Hematopoietic multipotent progenitor cell treated with erythropoietin and hydrocortisone succinate and interleukin-3 and kit ligand, for 17 days (in vitro differentiated cells): Measurements from ENCODE around the gene PTPN23.

Experiments used
- DNase-seq: peaks from one replicate; pipeline ENCODE4 v3.0.0-alpha.2; 2015; ENCODE audit warnings: low spot score

The PTPN23 gene

DNA sequence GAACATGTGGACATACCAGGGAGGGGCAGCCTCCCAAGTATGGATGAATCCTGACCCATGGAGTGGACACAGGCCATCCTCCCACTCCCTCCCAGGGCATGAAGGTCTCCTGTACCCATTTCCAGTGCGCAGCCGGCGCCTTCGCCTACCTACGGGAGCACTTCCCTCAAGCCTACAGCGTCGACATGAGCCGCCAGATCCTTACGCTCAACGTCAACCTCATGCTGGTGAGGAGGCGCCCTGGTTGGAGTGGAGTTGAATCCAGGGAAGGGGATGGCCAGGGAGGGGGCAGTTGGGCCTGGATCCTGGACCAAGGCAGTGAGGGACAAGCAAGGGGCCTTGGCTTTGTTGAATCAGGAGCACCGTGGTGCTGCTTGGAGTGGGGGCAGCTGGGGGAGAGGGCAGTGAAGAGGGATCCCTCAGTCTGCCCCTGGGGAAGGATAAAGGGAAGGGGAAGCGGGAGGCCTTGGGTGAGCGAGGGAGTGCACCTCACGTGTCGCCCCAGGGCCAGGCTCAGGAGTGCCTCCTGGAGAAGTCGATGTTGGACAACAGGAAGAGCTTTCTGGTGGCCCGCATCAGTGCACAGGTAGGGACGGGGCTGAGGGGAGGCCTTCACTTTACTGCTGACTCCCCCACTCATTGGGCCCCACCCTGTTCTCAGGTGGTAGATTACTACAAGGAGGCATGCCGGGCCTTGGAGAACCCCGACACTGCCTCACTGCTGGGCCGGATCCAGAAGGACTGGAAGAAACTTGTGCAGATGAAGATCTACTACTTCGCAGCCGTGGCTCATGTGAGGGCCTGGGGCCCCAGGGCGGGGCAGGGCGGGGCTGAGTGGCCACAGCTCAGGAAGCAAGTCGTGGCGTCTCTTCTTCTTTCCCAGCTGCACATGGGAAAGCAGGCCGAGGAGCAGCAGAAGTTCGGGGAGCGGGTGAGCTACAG is 25.3 kb downstream of the PTPN23 start:
- DNase-seq, result no peak

DNA sequence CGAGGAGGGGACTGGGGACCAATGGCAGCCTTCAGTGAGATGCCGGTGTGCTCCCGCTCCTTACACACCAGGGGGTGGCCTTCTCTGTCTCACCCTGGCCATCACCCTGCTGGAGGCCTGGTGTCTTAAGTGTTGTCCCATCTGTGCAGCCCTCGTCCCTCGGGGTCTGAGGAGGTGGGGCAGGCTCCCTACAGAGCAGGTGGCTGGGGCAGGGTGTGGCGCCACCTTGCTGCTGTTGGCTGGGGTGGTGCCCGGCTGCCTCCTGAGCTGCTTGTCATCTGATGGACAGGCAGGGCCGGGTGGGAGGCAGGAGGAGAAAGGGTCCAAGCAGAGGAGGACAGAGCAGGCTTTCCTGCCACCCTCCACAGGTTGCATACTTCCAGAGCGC is 25.9 kb downstream of the PTPN23 start:
- DNase-seq, result no peak

DNA sequence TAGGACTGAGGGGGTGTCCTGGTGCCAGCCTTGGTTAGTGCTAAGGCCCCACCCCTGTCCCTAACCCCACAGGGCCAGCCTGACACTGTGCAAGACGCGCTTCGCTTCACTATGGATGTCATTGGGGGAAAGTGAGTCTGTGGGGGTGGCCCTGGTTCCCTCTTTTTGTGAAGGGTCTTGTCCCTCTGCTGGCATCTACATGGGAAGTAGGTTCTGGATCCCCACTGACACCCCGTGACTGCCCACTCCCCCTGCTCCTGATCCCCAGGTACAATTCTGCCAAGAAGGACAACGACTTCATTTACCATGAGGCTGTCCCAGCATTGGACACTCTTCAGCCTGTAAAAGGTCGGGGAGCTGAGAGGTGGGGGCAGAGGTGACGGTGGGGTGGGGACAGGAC is 26.4 kb downstream of the PTPN23 start:
- DNase-seq, result no peak

DNA sequence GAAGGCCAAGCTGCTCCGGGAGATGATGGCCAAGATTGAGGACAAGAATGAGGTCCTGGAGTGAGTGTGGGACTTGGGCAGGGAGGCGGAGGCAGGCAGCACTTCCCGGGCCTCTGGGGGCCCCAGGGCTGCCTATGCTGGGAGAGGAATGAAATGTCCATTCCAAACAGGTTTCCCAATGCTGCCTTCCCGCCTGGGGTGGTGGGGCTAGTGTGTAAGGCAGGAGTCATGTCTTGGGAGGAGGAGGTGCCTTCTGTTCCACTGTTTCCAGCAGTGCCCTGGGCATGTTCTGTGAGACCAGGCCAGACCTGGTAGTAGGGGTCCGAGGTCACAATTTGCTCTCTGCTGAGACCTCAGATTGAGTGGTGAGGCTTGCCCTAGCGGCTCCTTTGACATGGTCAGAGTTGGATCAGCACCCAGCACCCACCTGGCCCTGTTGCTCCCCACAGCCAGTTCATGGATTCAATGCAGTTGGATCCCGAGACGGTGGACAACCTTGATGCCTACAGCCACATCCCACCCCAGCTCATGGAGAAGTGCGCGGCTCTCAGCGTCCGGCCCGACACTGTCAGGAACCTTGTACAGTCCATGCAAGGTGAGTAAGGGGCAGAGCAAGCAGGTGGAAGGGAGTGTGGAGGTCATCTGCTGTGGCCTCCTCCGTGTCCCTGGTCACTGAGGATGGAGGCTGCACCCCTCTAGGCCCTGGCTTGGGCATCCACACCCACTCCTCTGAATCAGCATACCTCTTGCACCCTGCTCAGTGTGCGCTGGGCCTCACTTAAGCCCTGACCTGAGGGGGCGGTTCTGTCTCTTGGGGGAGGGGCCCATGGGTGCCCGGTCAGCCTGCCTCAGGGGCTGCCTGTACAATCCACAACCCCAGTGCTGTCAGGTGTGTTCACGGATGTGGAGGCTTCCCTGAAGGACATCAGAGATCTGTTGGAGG is 27.3 kb downstream of the PTPN23 start:
- no peak for DNase-seq

DNA sequence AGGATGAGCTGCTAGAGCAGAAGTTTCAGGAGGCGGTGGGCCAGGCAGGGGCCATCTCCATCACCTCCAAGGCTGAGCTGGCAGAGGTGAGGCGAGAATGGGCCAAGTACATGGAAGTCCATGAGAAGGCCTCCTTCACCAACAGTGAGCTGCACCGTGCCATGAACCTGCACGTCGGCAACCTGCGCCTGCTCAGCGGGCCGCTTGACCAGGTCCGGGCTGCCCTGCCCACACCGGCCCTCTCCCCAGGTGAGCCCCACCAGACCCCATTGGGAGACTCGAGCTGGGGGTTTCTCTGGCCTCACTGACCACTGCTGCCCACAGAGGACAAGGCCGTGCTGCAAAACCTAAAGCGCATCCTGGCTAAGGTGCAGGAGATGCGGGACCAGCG is 28.0 kb downstream of the PTPN23 start:
- DNase-seq, result no peak

DNA sequence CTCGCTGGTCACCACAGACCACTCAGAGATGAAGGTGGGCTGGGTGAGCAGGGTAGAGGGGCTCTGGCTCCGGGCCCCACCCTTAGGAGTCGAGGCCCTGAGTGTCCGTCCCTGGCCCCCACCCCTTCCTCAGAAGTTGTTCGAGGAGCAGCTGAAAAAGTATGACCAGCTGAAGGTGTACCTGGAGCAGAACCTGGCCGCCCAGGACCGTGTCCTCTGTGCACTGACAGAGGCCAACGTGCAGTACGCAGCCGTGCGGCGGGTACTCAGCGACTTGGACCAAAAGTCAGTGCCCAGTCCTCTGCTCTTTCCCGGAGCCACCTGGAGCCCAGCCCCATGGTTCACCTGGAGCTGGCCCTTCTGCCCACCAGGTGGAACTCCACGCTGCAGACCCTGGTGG is 28.5 kb downstream of the PTPN23 start:
- no peak for DNase-seq

DNA sequence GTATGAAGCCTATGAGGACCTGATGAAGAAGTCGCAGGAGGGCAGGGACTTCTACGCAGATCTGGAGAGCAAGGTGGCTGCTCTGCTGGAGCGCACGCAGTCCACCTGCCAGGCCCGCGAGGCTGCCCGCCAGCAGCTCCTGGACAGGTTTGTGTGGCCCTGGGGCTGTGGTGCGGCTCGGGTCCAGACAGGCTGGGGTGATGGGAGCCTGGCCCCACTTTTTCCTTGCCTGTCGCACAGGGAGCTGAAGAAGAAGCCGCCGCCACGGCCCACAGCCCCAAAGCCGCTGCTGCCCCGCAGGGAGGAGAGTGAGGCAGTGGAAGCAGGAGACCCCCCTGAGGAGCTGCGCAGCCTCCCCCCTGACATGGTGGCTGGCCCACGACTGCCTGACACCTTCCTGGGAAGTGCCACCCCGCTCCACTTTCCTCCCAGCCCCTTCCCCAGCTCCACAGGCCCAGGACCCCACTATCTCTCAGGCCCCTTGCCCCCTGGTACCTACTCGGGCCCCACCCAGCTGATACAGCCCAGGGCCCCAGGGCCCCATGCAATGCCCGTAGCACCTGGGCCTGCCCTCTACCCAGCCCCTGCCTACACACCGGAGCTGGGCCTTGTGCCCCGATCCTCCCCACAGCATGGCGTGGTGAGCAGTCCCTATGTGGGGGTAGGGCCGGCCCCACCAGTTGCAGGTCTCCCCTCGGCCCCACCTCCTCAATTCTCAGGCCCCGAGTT is 29.0 kb downstream of the PTPN23 start:
- DNase-seq, result no peak

DNA sequence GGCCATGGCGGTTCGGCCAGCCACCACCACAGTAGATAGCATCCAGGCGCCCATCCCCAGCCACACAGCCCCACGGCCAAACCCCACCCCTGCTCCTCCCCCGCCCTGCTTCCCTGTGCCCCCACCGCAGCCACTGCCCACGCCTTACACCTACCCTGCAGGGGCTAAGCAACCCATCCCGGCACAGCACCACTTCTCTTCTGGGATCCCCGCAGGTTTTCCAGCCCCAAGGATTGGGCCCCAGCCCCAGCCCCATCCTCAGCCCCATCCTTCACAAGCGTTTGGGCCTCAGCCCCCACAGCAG is 29.5 kb downstream of the PTPN23 start:
- DNase-seq, result no peak

DNA sequence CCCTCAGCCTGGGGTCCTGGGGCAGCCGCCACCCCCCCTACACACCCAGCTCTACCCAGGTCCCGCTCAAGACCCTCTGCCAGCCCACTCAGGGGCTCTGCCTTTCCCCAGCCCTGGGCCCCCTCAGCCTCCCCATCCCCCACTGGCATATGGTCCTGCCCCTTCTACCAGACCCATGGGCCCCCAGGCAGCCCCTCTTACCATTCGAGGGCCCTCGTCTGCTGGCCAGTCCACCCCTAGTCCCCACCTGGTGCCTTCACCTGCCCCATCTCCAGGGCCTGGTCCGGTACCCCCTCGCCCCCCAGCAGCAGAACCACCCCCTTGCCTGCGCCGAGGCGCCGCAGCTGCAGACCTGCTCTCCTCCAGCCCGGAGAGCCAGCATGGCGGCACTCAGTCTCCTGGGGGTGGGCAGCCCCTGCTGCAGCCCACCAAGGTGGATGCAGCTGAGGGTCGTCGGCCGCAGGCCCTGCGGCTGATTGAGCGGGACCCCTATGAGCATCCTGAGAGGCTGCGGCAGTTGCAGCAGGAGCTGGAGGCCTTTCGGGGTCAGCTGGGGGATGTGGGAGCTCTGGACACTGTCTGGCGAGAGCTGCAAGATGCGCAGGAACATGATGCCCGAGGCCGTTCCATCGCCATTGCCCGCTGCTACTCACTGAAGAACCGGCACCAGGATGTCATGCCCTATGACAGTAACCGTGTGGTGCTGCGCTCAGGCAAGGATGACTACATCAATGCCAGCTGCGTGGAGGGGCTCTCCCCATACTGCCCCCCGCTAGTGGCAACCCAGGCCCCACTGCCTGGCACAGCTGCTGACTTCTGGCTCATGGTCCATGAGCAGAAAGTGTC is 30.2 kb downstream of the PTPN23 start:
- no peak for DNase-seq

DNA sequence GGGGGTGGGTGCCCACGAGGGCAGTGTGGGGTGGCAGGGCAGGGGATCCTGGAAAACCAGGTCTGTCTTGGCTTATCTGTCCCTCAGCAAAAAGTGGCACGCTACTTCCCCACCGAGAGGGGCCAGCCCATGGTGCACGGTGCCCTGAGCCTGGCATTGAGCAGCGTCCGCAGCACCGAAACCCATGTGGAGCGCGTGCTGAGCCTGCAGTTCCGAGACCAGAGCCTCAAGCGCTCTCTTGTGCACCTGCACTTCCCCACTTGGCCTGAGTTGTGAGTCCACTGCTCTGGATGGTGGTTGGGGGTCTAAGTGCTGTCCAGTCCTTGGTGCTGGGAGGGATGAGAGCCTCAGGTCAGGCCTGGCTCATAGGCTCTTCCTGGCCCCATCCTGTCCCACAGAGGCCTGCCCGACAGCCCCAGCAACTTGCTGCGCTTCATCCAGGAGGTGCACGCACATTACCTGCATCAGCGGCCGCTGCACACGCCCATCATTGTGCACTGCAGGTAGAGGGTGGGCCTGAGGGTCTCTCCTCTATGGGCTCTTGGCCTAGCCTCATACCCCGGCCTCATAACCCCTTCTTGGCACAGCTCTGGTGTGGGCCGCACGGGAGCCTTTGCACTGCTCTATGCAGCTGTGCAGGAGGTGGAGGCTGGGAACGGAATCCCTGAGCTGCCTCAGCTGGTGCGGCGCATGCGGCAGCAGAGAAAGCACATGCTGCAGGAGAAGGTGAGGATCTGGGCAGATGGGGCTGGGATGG is 31.1 kb downstream of the PTPN23 start:
- DNase-seq, result no peak

DNA sequence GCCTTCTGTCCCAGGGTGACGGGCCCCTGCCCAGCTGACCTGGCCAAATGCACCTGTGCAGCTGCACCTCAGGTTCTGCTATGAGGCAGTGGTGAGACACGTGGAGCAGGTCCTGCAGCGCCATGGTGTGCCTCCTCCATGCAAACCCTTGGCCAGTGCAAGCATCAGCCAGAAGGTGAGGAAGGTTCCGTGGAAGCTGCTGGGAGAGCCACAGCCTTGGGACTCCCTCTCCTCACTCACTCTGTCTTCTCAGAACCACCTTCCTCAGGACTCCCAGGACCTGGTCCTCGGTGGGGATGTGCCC is 31.6 kb downstream of the PTPN23 start:
- no peak for DNase-seq

DNA sequence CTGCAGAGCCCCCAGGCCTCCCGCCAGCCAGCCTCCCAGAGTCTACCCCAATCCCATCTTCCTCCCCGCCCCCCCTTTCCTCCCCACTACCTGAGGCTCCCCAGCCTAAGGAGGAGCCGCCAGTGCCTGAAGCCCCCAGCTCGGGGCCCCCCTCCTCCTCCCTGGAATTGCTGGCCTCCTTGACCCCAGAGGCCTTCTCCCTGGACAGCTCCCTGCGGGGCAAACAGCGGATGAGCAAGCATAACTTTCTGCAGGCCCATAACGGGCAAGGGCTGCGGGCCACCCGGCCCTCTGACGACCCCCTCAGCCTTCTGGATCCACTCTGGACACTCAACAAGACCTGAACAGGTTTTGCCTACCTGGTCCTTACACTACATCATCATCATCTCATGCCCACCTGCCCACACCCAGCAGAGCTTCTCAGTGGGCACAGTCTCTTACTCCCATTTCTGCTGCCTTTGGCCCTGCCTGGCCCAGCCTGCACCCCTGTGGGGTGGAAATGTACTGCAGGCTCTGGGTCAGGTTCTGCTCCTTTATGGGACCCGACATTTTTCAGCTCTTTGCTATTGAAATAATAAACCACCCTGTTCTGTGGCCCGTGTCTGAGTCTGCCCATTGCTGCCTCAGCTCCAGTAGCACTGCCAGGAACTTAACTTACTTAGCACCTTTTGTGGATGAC is 32.2 kb downstream of the PTPN23 start:
- DNase-seq, result no peak

DNA sequence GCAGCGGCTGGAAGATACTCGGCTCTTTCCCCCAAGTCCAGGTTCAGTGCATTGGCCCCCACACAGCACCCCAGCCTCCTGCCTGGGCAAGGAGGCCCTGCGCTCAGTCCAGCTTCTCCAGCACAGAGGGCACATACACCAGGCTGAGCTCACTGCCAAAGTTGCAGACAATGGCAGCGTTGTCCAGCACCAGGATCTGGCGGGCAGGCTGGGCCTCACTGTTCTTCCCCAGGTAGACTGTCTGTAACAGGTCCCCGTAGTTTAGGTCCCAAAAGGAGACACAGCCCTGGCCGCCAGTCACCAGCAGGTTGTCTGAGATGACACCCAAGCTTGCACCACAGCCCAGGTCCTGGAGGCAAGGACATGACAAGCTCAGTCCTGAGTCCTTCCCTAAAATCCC is 32.9 kb downstream of the PTPN23 start:
- no peak for DNase-seq

DNA sequence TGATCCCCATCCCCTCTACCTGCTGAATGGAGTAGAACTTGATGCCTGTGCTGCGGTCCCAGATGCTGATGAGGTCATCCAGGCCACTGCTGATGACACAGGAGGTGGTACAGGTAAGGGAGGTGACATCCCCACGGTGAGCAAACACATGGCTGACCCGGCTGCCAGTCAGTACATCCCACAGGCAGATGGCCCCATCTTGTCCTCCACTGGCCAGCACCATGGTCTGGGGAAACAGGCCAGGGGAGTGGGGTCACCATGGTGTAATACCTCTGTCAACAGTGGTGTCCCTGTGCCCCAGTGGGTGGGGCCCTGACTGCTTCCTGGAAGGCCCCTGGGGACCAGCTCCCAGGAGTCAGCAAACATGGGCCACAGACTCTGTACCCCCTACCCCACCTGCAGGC is 33.3 kb downstream of the PTPN23 start:
- DNase-seq, result no peak

DNA sequence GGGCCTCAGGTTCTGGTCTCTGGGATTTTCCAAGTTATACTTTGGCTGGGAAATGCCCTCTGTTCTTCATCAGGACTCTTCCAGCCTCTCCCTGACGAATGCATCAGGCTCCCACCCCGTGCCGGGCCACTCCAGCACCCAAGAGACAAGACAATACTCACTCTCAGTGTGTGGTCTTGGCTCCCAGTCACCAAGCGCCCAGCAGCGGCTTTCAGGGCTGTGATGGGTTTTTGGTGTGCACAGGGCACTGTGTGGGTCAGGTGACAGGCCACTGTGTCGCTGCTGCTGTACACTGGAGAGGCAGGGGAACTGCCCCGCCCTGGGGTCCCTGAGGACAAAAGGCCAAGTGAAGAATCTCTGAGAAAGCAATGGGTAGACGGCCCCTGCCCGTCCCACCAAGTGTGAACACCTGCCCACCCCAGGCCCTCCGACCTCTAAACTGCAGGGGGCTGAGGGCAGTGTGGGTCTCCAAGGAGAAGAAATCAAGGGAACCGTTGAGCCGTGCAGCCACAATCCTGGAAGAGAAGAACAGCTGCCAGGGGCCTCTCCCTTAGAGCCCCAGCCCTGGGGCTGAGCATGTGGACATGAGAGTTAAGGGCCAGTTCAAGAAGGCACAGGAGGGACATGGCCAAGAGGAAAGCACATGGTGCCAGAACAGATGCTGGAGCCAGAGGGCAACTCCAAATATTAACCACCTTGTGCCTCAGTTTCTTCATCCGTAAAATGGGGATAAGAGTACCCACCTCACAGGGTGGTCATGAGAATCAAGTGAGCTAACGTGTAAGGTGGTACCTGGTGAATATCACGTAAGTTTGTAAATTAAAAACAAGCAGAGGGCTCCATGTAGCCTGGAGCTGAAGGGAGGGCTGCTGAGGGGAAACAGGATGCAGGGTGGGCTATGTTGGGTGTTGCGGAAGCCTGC is 34.1 kb downstream of the PTPN23 start:
- DNase-seq, result no peak

DNA sequence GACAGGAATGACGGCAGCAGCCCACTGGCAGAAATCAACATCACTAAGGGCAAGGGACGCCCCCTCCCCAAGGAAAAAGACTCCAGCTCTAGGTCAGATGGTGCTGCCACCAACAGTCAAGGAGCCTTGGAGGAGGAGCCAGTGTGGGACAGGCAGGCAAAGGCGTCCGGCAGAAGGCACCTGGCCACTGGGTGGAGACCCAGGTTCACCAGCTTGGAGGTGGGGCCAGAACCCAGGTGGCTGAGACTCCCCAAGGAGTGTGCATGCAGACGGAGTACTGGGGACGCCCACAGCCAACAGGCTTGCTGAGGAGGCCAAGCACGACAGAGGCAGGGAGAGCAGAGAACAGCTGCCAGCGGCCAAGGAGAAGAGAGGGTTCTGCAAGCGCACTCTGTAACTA is 35.2 kb downstream of the PTPN23 start:
- DNase-seq, result no peak

DNA sequence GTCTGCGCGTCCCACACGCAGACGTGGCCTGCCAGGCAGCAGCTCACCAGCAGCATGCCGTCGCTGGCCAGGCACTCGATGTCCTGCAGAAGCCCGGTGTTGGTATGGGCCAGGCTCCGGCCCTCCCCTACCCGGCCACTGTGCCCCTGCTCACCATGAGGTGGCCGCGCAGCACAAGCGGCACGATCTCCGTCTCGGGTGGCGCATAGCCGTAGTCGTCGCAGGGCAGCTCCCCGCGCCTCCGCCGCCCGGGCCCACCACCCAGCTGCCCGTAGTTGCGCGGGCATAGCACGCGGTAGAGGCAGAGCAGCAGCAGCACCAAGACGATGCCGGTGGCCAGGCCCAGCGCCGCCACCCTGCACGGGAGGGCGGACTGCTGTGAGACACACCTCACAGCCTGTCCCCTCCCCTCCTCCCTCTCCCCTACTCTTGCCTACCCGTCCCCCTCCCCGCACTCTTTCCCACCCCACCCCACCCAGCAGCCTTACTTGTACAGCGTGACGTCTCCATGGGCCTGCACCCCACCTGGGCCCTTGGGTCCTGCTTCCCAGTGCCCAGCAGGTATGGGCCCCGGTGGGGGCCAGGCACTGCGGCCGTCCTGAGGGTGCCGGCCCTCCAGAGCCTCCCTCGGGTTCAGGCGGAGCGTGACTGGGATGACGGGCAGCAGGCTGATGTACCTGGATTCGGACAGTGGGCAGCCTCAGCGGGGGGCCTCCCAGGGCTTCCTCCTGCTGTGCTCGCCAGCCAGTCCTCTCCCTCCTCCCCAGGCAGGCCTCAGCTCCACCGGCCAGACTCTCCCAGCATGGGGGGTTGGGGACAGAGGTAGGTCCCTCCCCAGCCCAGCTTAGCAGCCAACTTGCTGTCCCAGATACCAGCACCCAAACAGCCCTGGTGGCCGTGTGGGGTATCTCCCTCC is 37.6 kb downstream of the PTPN23 start:
- no peak for DNase-seq
